Fibroblast of villous mesenchyme (primary cell): ENCODE results near the gene PLEKHG7. TPM values are rescaled to one million over a fixed set of nuclear protein-coding genes. Genes with fewer than 3 reads are reported as not detected.
"Not testable (repeated sequence)": the region's sequence is repeated elsewhere in the genome, so short reads cannot be mapped to it uniquely, and the experiment has no call there.

Experiments
- DNase-seq: peaks from one replicate; pipeline ENCODE4 v3.0.0-alpha.2; 2010; ENCODE audit warnings: low read depth
- H3K4me3 ChIP-seq: 2 replicates; pipeline ENCODE4 v1.5.1; 2011; ENCODE audit warnings: low read depth, mild to moderate bottlenecking, low read length
- CTCF ChIP-seq: IDR thresholded peaks from 2 replicates; pipeline ENCODE4 v1.5.1; 2012; ENCODE audit warnings: low read depth, mild to moderate bottlenecking, low read length; ENCODE audit not compliant: insufficient read depth
- total RNA-seq: library from RNA; depleted of rRNA; stranded (reverse); fragments of >200 nt; gene quantifications from 2 replicates; pipeline ENCODE4 v1.2.3, GENCODE V29; 2012

The PLEKHG7 gene
- not detected in 2 replicates for total RNA-seq

- DNase-seq = no peak
- no peak within 1 kb of the TSS for H3K4me3 ChIP-seq
- no peak for TF ChIP-seq CTCF
Observed at GRCh38 chr12:92702754-92703679, at the start of gene PLEKHG7. TSS of gene PLEKHG7 (plus strand) at chr12:92702989. CDS start at chr12:92706632, 3,643 bp downstream.

- not testable (repeated sequence) for H3K4me3 ChIP-seq, DNase-seq
Observed at GRCh38 chr12:92654256-92654655, 48.5 kb upstream of the PLEKHG7 start.

GRCh38 chr12:92654929-92655328, 47.9 kb upstream of the PLEKHG7 start:
- TF ChIP-seq CTCF = no peak
- peak; percentile 8 for DNase-seq
- no peak overlapping the region for H3K4me3 ChIP-seq

- no peak overlapping the region for H3K4me3 ChIP-seq
- TF ChIP-seq CTCF = no peak
- DNase-seq = no peak
Observed at GRCh38 chr12:92656911-92657310, 45.9 kb upstream of the PLEKHG7 start.

GRCh38 chr12:92657770-92658169, 45.0 kb upstream of the PLEKHG7 start:
- no peak for TF ChIP-seq CTCF
- H3K4me3 ChIP-seq = no peak overlapping the region
- no peak for DNase-seq

GRCh38 chr12:92658611-92659010, 44.2 kb upstream of the PLEKHG7 start:
- no peak for TF ChIP-seq CTCF
- H3K4me3 ChIP-seq = no peak overlapping the region
- no peak for DNase-seq

GRCh38 chr12:92661269-92661668, 41.5 kb upstream of the PLEKHG7 start:
- no peak for TF ChIP-seq CTCF
- DNase-seq = no peak
- H3K4me3 ChIP-seq = no peak overlapping the region
